H9 (cell line): Measurements from ENCODE around the gene SCRN2. TPM values are rescaled to one million over a fixed set of nuclear protein-coding genes. Genes with fewer than 3 reads are reported as not detected.
A peak's percentile ranks its signal among the peaks of the same experiment; 100 is the strongest.

Source experiments
- DNase-seq: peaks from one replicate; pipeline ENCODE4 v3.0.0-alpha.2; 2017
- H2AFZ ChIP-seq: one replicate; pipeline ENCODE4 v1.6.1; 2013; ENCODE audit warnings: mild to moderate bottlenecking, low read length, control low read depth, moderate library complexity
- H2AK5ac ChIP-seq: 2 replicates; pipeline ENCODE4 v1.6.1; 2013; ENCODE audit warnings: low read length, control low read depth, mixed read lengths; ENCODE audit not compliant: insufficient read length
- H2BK120ac ChIP-seq: one replicate; pipeline ENCODE4 v1.6.1; 2013; ENCODE audit warnings: low read depth, mild to moderate bottlenecking, low read length, control low read depth, inconsistent platforms; ENCODE audit not compliant: poor library complexity, severe bottlenecking
- H2BK12ac ChIP-seq: 2 replicates; pipeline ENCODE4 v1.6.1; 2013; ENCODE audit warnings: low read length, control low read depth, mixed read lengths, low read depth; ENCODE audit not compliant: insufficient read length
- H2BK15ac ChIP-seq: 2 replicates; pipeline ENCODE4 v1.6.1; 2013; ENCODE audit warnings: low read depth, low read length, control low read depth
- H2BK20ac ChIP-seq: one replicate; pipeline ENCODE4 v1.6.1; 2013; ENCODE audit warnings: low read depth, mild to moderate bottlenecking, low read length, control low read depth, inconsistent platforms; ENCODE audit not compliant: poor library complexity, severe bottlenecking
- H2BK5ac ChIP-seq: 2 replicates; pipeline ENCODE4 v1.6.1; 2013; ENCODE audit warnings: low read length, control low read depth, mixed read lengths; ENCODE audit not compliant: insufficient read length
- H3K14ac ChIP-seq: 2 replicates; pipeline ENCODE4 v1.6.1; 2013; ENCODE audit warnings: low read length, control low read depth; ENCODE audit not compliant: insufficient read depth
- H3K18ac ChIP-seq: 2 replicates; pipeline ENCODE4 v1.6.1; 2013; ENCODE audit warnings: low read depth, mild to moderate bottlenecking, mixed read lengths, low read length, control low read depth; ENCODE audit not compliant: insufficient read length
- H3K23ac ChIP-seq: 2 replicates; pipeline ENCODE4 v1.6.1; 2013; ENCODE audit warnings: low read length, control low read depth, mixed read lengths, low read depth; ENCODE audit not compliant: insufficient read length
- H3K23me2 ChIP-seq: 2 replicates; pipeline ENCODE4 v1.6.1; 2013; ENCODE audit warnings: low read depth, mild to moderate bottlenecking, mixed read lengths, low read length, control low read depth; ENCODE audit not compliant: insufficient read length, poor library complexity, severe bottlenecking
- H3K27ac ChIP-seq: 2 replicates; pipeline ENCODE4 v1.5.1; 2013; ENCODE audit warnings: low read length, control low read depth, mixed read lengths, low read depth; ENCODE audit not compliant: insufficient read length
- H3K27me3 ChIP-seq: 2 replicates; pipeline ENCODE4 v1.6.1; 2013; ENCODE audit warnings: low read length, control low read depth, inconsistent platforms; ENCODE audit not compliant: insufficient read depth
- H3K4ac ChIP-seq: 2 replicates; pipeline ENCODE4 v1.6.1; 2013; ENCODE audit warnings: low read depth, mild to moderate bottlenecking, control low read depth, inconsistent platforms, low read length, moderate library complexity
- H3K4me1 ChIP-seq: 2 replicates; pipeline ENCODE4 v1.6.1; 2013; ENCODE audit warnings: low read length, control low read depth, inconsistent platforms; ENCODE audit not compliant: insufficient read depth
- H3K4me2 ChIP-seq: 2 replicates; pipeline ENCODE4 v1.6.1; 2013; ENCODE audit warnings: low read length, control low read depth, mixed read lengths; ENCODE audit not compliant: insufficient read length, insufficient read depth
- H3K56ac ChIP-seq: 2 replicates; pipeline ENCODE4 v1.6.1; 2013; ENCODE audit warnings: low read depth, mild to moderate bottlenecking, mixed read lengths, low read length, control low read depth; ENCODE audit not compliant: insufficient read length
- H3K79me1 ChIP-seq: 2 replicates; pipeline ENCODE4 v1.6.1; 2013; ENCODE audit warnings: low read depth, mild to moderate bottlenecking, moderate library complexity, low read length, control low read depth, inconsistent platforms; ENCODE audit not compliant: insufficient read depth, poor library complexity, severe bottlenecking
- H3K79me2 ChIP-seq: 2 replicates; pipeline ENCODE4 v1.6.1; 2013; ENCODE audit warnings: low read length, control low read depth, inconsistent platforms; ENCODE audit not compliant: insufficient read depth
- H3K9ac ChIP-seq: 2 replicates; pipeline ENCODE4 v1.6.1; 2013; ENCODE audit warnings: low read length, control low read depth, mixed read lengths; ENCODE audit not compliant: insufficient read length; ENCODE audit errors: extremely low read depth
- H3K9me3 ChIP-seq: one replicate; pipeline ENCODE4 v1.6.1; 2013; ENCODE audit warnings: low read depth, low read length, inconsistent platforms; ENCODE audit not compliant: control insufficient read depth
- H3T11ph ChIP-seq: one replicate; pipeline ENCODE4 v1.6.1; 2013; ENCODE audit warnings: mild to moderate bottlenecking, low read length, control low read depth, inconsistent platforms
- H4K20me1 ChIP-seq: one replicate; pipeline ENCODE4 v1.6.1; 2013; ENCODE audit not compliant: control insufficient read depth, insufficient read length, insufficient read depth
- H4K5ac ChIP-seq: 2 replicates; pipeline ENCODE4 v1.6.1; 2013; ENCODE audit warnings: low read depth, mild to moderate bottlenecking, mixed read lengths, low read length, control low read depth; ENCODE audit not compliant: insufficient read length
- H4K8ac ChIP-seq: replicated peaks from 2 replicates; pipeline ENCODE4 v1.6.1; 2013; ENCODE audit warnings: low read length, control low read depth, mixed read lengths, low read depth; ENCODE audit not compliant: insufficient read length
- H4K91ac ChIP-seq: 2 replicates; pipeline ENCODE4 v1.6.1; 2013; ENCODE audit warnings: low read depth, mild to moderate bottlenecking, moderate library complexity, mixed read lengths, low read length, control low read depth; ENCODE audit not compliant: insufficient read length
- H3K27ac Mint-ChIP-seq, 3 experiments: 2 replicates in 2 of 3; 3 replicates in 1 of 3; pipeline ENCODE4 v1.8.0; 2020 to 2021; ENCODE audit warnings: mixed read lengths in 3 of 3, mild to moderate bottlenecking in 1 of 3, moderate library complexity in 1 of 3
- H3K27me3 Mint-ChIP-seq: 2 replicates; pipeline ENCODE4 v1.8.0; 2021; ENCODE audit warnings: low read depth, mild to moderate bottlenecking, moderate library complexity, mixed read lengths
- H3K36me3 Mint-ChIP-seq, 3 experiments: 2 replicates in 2 of 3; 3 replicates in 1 of 3; pipeline ENCODE4 v1.8.0; 2020 to 2021; ENCODE audit warnings: low read depth in 3 of 3, mixed read lengths in 3 of 3; ENCODE audit not compliant: insufficient read depth in 1 of 3
- H3K4me1 Mint-ChIP-seq, 2 experiments: 2 replicates each; pipeline ENCODE4 v1.8.0; 2020; ENCODE audit warnings: mixed read lengths in 2 of 2
- H3K4me3 Mint-ChIP-seq, 2 experiments: 2 replicates in 1 of 2; 3 replicates in 1 of 2; pipeline ENCODE4 v1.8.0; 2020 to 2021; ENCODE audit warnings: mild to moderate bottlenecking in 2 of 2, mixed read lengths in 2 of 2, moderate library complexity in 1 of 2
- H3K9me3 Mint-ChIP-seq, 2 experiments: 2 replicates in 1 of 2; 3 replicates in 1 of 2; pipeline ENCODE4 v1.8.0; 2020; ENCODE audit warnings: mild to moderate bottlenecking in 2 of 2, mixed read lengths in 2 of 2, moderate library complexity in 1 of 2
- CTCF ChIP-seq: fragments of 200-600 bp; sonication (generic); conservative IDR thresholded peaks from 3 replicates; pipeline ENCODE4 v1.8.0; 2021; ENCODE audit warnings: antibody characterized with exemption, mild to moderate bottlenecking
- WGBS: extraction: QIAGEN DNeasy Blood & Tissue Kit; methylation state at CpG from one replicate; pipeline ENCODE4 v1.1.7; 2013; ENCODE audit warnings: missing lambda C conversion rate, low lambda C conversion rate, mixed read lengths; ENCODE audit not compliant: insufficient read length; ENCODE audit errors: extremely low coverage; 5-methylcytosine and 5-hydroxymethylcytosine counted together
- total RNA-seq: library from RNA; stranded (reverse); gene quantifications from 2 replicates; pipeline ENCODE4 v1.2.1, GENCODE V29; 2021

The SCRN2 gene
- total RNA-seq, 1 experiment from 2014 or later: 34.0 TPM

GRCh38 chr17:47806026-47806912 is 34.8 kb downstream of the SCRN2 start:
- H3T11ph ChIP-seq: no peak overlapping the region
- no peaks in the 10 kb centered on the region for H3K79me2 ChIP-seq
- H3K79me1 ChIP-seq: no peaks in the 10 kb centered on the region
- no CpG with 5 or more reads among the region's 16 CpGs for WGBS
- Mint-ChIP-seq H3K27ac (peak overlapping the region in 2 of 3 experiments; percentile 23; a peak in 1 of 7 replicates), H3K36me3 (peaks cover 0 to 17% (median 4%) of the 10 kb centered on the region in 3 experiments; a peak in 5 of 7 replicates), H3K27me3 (peaks cover 4% of the 10 kb centered on the region), H3K9me3 (no peaks in the 10 kb centered on the region), H3K4me3 (no peak overlapping the region), H3K4me1 (peaks cover 6 to 7% of the 10 kb centered on the region in 2 experiments; a peak in 3 of 4 replicates)
- H2BK12ac ChIP-seq: no peak overlapping the region
- no peak overlapping the region for H4K91ac ChIP-seq
- no peak overlapping the region for H3K56ac ChIP-seq
- H3K23ac ChIP-seq: no peak overlapping the region
- no peak overlapping the region for H2AK5ac ChIP-seq
- H3K27me3 ChIP-seq: no peaks in the 10 kb centered on the region; the same call in 1 of the 2 replicates
- TF ChIP-seq CTCF: no peak
- no peak overlapping the region for H3K14ac ChIP-seq
- H4K5ac ChIP-seq: no peak overlapping the region
- H4K8ac ChIP-seq: no peak overlapping the region
- no peak overlapping the region for H2BK20ac ChIP-seq
- H3K4me2 ChIP-seq: no peak overlapping the region
- DNase-seq: peak; percentile 17
- no peaks in the 10 kb centered on the region for H3K23me2 ChIP-seq
- no peaks in the 10 kb centered on the region for H4K20me1 ChIP-seq
- H3K9ac ChIP-seq: no peak overlapping the region
- H3K18ac ChIP-seq: no peak overlapping the region
- no peak overlapping the region for H3K27ac ChIP-seq
- no peak overlapping the region for H2BK5ac ChIP-seq
- H3K4ac ChIP-seq: no peak overlapping the region
- H3K4me1 ChIP-seq: no peaks in the 10 kb centered on the region
- no peaks in the 10 kb centered on the region for H3K9me3 ChIP-seq
- no peak overlapping the region for H2BK15ac ChIP-seq
- no peak overlapping the region for H2BK120ac ChIP-seq
- H2AFZ ChIP-seq: no peak overlapping the region
